GM18873 (cell line): ENCODE data around the gene PORCN.

Experiments used
- ATAC-seq: cut with Tn5 transposase; IDR thresholded peaks from one replicate; pipeline ENCODE4 v1.9.1; 2021; ENCODE audit warnings: mild to moderate bottlenecking, moderate library complexity, moderate number of reproducible peaks; ENCODE audit not compliant: unreplicated experiment, low FRiP score

The PORCN gene

GRCh38 chrX:48508400-48509244 is at the start of gene PORCN:
TSS of gene PORCN (plus strand) at chrX:48508992. CDS start at chrX:48509821, 829 bp downstream.
- no peak for ATAC-seq

- ATAC-seq, result no peak
These were observed 49.3 kb upstream of the PORCN start for GRCh38 chrX:48459483-48459882.

- ATAC-seq, result no peak
These were observed 48.8 kb upstream of the PORCN start for GRCh38 chrX:48460031-48460430.

- no peak for ATAC-seq
These were observed 48.2 kb upstream of the PORCN start for GRCh38 chrX:48460606-48461005.

GRCh38 chrX:48461830-48462229 is 47.0 kb upstream of the PORCN start:
- ATAC-seq, result no peak

- ATAC-seq, result no peak
These were observed 43.4 kb upstream of the PORCN start for GRCh38 chrX:48465336-48465933.

GRCh38 chrX:48466696-48467095 is 42.1 kb upstream of the PORCN start:
- no peak for ATAC-seq

GRCh38 chrX:48467281-48467761 is 41.5 kb upstream of the PORCN start:
- no peak for ATAC-seq

- no peak for ATAC-seq
These were observed 40.5 kb upstream of the PORCN start for GRCh38 chrX:48468247-48468671.

GRCh38 chrX:48468693-48469691 is 39.8 kb upstream of the PORCN start:
- ATAC-seq, result no peak

GRCh38 chrX:48470110-48470832 is 38.5 kb upstream of the PORCN start, which contains the start of gene SLC38A5:
TSS of gene SLC38A5 (minus strand) at chrX:48470260. CDS start at chrX:48467924, 2,336 bp downstream.
- no peak for ATAC-seq

- ATAC-seq, result no peak
These were observed 38.0 kb upstream of the PORCN start for GRCh38 chrX:48470833-48471118.

- no peak for ATAC-seq
These were observed 37.3 kb upstream of the PORCN start for GRCh38 chrX:48471504-48471903.

GRCh38 chrX:48472225-48472624 is 36.6 kb upstream of the PORCN start:
- no peak for ATAC-seq

GRCh38 chrX:48472851-48473703 is 35.7 kb upstream of the PORCN start:
- no peak for ATAC-seq

- ATAC-seq, result no peak
These were observed 35.1 kb upstream of the PORCN start for GRCh38 chrX:48473704-48473990.

GRCh38 chrX:48474127-48474526 is 34.7 kb upstream of the PORCN start:
- ATAC-seq, result no peak

- ATAC-seq, result no peak
These were observed 34.2 kb upstream of the PORCN start for GRCh38 chrX:48474581-48474980.

- ATAC-seq, result no peak
These were observed 33.5 kb upstream of the PORCN start for GRCh38 chrX:48475296-48475695.
